AG08395 (cell line): ENCODE results near the gene CHST13.
"Not testable (repeated sequence)": the region's sequence is repeated elsewhere in the genome, so short reads cannot be mapped to it uniquely, and the experiment has no call there.

Source experiments
- DNase-seq: peaks from one replicate; pipeline ENCODE4 v3.0.0; 2012; ENCODE audit warnings: mixed read lengths, low spot score

The CHST13 gene

DNA sequence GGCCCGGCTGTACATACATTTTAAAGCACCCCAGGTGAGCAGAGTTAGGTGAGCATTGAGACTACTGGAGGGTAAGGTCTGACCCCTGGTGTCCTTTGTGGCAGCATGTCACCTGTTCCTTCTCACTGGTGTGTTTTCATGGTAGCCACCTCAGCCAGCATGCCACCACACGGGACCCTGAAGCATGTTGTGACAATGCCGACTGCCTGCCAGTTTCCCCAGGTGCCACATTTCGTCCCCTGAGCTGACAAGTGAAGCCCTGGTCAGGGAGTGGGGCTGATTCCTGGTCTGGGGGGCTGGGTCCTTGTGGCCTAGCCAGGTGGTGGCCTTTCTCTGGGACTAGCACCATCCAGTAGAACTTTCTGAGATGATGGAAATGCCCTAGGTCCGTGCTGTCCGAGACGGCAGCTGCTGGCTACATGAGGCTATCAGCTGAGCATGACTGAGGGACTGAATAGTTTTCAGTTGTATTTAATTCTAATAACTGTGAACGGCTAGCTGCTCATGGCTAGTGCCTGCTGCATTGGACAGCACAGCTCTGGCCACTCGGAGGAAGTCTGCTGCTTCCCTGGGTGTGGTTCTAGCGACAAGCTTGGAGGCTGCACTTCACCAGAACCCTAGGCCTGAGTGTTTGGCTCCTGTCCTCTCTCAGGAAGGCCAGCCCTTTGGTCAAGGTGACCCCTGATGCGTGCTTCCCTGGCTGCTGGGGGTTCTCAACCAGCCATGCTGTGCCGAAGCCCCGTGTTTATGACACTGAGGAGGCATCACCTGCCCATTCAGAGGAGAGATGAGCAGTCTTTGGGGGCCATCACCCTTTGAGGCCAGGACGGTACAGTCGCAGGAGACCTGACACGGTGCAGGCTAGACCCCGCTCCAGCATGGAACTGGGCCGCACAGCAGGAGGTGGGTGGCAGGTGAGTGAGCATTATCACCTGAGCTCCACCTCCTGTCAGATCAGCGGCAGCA lies 30.9 kb downstream of the CHST13 start:
- DNase-seq, result no peak

DNA sequence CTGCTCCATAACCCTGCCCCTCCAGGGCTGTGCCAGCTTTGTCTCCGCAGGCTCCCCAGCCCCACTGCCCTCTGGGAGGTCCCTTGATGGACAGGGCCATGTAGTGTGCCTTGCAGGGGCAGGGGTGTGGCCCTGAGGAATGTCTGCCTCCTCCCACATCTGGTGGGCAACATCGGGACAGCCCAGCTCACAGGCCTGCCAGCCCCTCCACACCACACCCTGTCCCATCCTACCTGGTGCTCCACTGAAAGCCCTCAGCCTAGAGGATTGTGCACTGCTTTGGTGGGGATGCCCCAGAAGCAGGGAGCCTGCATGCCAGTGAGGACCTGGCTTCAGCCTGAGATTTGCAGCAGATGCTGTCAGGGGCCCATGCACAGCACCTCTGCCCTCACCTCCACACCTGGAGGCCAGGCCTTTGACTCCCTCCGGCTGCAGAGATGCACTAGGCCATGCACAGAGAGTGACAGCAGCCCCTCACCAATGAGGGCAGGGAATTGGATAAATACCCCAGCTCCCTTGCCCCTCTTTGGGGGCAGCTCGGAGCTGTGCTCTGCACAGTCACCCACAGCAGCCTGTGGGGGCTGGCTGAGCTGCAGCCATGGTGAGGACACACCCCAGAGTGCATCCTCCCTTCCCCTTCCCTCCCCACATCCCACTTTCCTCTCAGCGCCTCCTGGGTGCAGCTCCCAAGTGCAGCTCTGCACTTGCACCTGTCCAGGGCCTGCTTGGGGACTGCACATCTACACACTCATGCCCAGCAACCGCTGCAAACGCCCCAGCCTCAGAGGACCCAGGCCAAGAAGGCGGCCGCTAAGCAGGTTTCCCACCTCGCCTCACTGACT lies 32.1 kb downstream of the CHST13 start:
- DNase-seq, result no peak

DNA sequence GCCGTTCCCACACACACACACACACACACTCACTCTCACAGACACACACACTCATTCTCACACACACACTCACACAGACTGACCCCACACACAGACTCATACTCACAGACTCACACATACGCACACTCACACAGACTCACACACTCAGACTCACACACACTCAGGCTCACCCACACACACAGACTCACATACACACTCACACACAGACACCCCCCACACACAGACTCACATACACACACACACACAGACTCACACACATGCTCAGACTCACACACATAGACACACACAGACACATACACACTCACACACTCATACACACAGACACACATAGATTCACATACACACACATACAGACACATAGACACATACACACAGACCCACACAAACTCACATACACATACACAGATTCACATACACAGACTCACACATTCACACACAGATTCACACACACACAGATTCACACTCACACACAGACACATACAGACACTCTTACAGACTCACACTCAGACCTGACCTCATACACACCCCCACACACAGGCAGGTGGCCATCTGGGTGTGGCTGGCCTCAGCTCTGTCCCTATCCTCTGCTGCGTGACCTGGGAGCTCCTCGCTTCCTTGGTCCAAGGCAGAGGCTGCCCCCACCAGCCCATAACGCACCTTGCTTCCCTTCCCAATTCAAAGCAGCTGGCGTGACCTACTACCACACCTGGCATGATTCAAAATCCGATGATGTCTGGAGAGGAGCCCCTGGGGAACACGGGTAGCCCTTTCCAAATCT lies 32.9 kb downstream of the CHST13 start:
- DNase-seq, result no peak

DNA sequence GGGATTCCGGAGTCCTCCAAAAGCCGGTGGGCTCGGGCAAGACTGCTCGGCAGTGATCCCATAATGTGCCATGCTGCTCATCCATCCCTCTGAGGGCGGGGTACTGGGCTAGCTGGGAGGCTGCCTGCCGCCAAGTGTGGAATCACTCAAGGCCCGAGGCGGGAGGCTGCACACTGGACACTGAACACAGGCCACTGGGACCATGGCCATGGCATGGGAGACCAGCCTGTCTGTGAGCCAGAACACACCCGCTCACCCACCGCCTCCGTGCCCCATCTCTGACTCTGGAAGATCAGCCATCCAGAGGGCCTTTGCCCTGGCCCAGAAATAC lies 33.4 kb downstream of the CHST13 start:
- no peak for DNase-seq

DNA sequence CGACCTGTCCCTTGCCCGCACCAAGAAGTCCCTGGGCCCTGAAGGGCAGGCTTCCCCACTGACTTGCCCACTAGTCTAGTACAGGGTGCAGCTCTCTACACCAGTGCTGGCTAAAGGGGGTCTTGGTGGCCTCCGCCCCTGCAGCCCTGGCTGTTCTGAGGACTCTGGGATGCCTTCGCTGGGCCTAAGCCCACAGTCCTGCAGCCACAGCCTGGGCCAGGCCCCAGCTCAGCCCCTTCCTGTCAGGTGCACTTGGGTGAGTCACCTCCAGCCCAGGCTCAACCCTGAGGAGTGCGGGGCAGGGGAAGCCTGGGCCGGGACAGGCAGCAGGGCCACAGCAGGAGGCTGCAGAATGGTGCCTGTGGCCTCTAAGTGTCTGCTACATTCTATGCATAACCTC lies 33.8 kb downstream of the CHST13 start:
- DNase-seq, result peak; percentile 37

DNA sequence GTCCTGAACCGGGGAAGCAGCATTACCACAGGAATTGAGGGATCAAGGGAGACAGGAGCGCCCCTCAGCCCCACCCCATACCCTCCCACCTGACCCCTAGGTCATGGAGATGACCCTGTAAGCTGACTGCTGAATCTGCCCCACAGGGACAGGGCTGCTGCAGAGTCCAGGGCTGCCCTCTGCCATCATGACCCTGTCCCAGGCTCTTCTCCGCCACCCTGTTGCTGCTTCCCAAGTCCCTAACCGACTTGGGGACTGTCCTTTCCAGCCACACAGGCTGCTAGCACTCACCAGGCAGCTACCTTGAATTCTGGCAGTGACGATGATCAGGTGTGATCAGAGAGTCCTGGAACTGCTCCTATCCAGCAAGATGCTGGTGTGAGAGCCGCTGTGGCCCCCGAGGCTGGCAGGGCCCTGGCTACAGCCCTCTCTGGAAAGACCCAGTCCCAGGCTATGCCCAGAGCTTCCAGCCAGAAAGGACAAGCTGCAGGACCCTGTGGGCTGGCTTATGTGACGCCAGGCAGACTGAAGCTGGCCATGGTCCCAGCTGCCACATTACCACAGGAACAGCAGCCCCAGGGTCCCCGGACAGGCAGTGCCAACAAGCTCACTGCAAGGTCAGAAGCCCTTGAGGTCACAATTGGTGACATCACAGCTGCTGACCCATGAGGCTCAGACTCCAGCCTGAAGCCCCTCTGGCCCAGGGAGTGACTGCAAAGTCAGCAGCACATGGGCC lies 34.5 kb downstream of the CHST13 start, which contains the start of gene C3orf22:
Gene C3orf22 (minus strand): TSS at position 597 of the 736 bp plus-strand sequence. CDS start 5,542 bp downstream, outside the sequence.
- DNase-seq, result no peak

GRCh38 chr3:126562737-126563276 lies 38.9 kb downstream of the CHST13 start:
- no peak for DNase-seq

GRCh38 chr3:126567696-126568438 lies 43.9 kb downstream of the CHST13 start:
- DNase-seq, result peak; percentile 32

- no peak for DNase-seq
Observed at GRCh38 chr3:126568776-126569342, 44.9 kb downstream of the CHST13 start.

DNA sequence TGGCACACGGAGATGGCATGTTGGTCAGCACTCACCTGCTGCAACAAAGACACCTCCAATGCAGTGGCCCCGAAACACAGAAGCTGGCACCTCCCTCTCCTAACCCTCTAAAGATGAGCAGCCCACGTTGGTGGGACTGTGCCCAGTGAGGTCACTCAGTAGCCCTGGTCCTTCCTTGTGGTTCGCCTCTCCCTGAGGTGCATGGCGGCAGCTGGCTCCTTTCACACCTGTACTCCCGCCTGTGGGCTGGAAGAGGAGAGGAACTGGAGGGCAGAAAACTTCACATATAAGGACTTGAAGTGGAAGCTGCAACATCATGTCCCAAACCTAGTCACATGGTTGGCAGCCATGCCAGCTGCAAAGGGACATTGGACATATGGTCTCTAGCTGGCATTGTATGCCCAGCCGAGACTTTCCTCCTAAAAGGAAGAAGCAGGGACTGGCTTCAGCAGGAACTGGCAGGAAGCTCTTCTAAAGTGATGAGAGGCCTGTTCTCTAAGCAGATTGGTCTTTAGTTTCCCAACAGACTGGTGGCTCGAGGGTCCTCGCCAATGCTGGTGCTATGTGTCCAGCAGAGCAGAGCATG lies 45.5 kb downstream of the CHST13 start:
- DNase-seq, result no peak

DNA sequence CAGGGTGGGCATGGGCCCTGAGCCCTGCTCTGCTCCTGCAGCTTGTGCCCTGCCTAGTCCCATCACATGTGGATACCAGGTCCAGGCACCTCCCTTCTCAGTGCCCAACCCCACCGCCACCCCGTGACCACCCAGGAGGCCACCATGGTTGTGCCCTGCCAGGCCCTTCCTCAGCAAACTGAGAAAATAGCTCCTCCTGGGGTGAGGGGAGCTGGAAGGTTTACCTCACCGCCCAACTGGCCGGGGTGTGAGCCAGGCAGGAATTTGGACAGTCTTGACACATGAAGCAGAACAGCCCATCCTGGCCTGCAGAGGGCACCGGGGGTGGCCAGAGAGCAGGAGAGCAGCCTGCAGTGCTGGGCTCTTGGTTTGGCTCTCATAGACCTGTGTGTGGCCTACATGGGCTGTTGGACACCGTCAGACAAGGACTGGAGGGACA lies 46.2 kb downstream of the CHST13 start:
- no peak for DNase-seq

- DNase-seq, result no peak
Observed at GRCh38 chr3:126571078-126571477, 47.1 kb downstream of the CHST13 start.

- no peak for DNase-seq
Observed at GRCh38 chr3:126573492-126574117, 49.6 kb downstream of the CHST13 start.

DNA sequence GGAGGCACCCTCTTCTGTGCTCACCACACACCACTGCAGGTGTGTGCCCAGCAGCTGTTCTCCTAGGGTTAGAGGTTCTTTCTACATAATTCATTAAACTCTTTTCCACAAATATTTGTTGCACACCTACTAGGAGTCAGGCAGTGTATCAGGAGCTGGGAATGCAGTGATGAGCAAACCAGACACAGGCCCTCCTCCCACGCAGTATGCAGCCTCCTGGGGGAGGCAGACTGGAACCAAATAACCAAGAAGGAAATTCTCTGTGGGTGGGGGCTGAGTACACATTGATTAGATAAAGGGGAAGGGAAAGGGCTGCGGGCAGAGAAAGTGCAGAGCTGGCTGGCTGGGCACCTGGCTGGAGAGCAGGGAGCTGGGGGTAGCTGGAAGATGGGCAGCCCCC lies 53.3 kb downstream of the CHST13 start:
- peak; percentile 1 for DNase-seq

- DNase-seq, result no peak
Observed at GRCh38 chr3:126578702-126579101, 54.7 kb downstream of the CHST13 start.

GRCh38 chr3:126580746-126581145 lies 56.8 kb downstream of the CHST13 start:
- DNase-seq, result no peak

GRCh38 chr3:126581569-126581968 lies 57.6 kb downstream of the CHST13 start:
- no peak for DNase-seq

DNA sequence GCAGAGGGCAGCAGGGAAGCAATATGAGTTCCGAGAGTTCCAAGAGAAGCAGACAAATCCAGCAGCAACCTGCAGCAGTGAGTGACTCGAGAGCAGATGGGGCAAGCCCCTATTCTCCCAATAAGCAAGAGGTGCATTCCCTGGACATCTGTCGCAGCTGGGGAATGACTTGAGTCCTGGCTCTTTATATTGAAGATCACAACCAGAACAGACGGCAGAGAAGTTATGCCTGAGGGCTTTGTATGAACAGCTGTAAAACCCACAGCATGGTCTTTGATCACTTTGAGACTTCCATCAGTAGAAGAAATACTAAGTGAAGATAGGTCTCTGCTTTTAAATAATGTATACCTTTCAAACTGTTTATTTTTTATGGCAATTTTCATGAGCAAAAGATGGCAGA lies 58.4 kb downstream of the CHST13 start:
- DNase-seq, result no peak

- DNase-seq, result not testable (repeated sequence)
Observed at GRCh38 chr3:126591515-126591914, 67.6 kb downstream of the CHST13 start.
